SH-SY5Y (cell line): ENCODE data around the gene GBX2.

Experiments used
- GATA2 ChIP-seq: IDR thresholded peaks from 2 replicates; pipeline ENCODE4 v1.6.1; 2011; ENCODE audit warnings: mild to moderate bottlenecking, low read depth, low read length
- GATA3 ChIP-seq: IDR thresholded peaks from 2 replicates; pipeline ENCODE4 v1.6.1; 2011; ENCODE audit warnings: low read depth, mild to moderate bottlenecking, low read length, moderate library complexity

GRCh38 chr2:236207472-236207871 is 39.3 kb upstream of the GBX2 start:
- TF ChIP-seq GATA2 (no peak), GATA3 (no peak)
